SIG-M5 (cell line): ENCODE data around the gene PAX8.

ENCODE experiments used
- DNase-seq: peaks from one replicate; lab custom pipeline; 2025; lab: John Stamatoyannopoulos, UW

Gene PAX8

DNA sequence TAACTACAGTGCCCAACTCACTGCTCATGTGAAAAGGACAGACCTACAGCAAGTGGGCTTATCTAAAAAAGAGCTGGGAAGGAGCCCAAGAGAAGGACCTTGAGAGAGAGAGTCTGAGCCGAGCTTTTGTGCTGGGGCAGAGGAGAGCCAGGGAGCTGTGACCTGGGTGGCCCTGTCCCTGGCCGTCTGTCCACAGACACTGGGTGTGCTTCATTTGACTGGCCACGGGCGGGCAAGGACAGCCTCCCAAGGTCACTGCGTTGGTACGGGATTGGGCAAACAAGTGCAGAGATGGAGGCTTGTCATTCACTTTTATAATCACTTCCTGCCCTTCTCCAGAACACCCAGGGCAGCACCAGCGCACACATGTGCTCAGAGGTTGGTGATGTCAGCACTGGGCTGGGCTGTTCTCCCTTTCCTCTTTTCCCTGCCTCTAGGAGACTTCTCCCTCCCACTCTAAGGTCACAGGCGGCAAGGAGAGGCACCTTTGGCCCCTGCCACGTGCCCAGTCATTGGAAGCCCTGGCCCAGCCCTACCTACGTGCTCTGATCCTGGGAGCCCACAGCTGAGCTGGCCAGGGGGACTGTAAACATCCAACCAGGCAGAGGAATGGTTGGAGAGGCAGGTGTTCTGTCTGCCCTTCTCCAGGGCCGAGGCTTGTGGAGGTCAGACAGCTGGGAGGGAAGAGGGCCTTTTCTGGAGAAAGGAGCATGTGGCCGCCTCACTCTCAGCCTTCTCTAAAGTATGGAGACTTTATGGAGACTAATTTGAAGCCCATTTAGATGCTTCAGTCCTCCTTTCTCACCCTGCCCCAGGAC, 111.4 kb downstream of the PAX8 start:
- no peak for DNase-seq

DNA sequence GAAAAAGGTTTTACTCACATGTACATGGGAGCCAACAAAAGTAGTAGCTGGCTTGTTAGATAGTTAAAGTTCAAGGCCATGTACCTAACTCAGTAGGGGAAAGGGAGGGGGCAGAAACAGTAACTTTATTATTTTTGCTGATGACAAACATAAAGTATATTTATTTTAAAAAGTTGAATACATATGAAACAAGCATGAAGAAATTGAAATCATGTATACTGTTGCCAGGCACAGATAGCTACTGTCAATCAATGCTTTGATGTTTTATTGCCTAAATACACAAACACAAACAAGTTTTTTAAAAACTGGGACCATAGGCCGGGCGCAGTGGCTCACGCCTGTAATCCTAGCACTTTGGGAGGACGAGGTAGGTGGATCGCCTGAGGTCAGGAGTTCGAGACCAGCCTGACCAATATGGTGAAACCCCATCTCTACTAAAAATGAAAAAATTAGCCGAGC, 112.5 kb downstream of the PAX8 start:
- DNase-seq: no peak
